ENCODE data around the gene GSTM3.

The GSTM3 gene

DNA sequence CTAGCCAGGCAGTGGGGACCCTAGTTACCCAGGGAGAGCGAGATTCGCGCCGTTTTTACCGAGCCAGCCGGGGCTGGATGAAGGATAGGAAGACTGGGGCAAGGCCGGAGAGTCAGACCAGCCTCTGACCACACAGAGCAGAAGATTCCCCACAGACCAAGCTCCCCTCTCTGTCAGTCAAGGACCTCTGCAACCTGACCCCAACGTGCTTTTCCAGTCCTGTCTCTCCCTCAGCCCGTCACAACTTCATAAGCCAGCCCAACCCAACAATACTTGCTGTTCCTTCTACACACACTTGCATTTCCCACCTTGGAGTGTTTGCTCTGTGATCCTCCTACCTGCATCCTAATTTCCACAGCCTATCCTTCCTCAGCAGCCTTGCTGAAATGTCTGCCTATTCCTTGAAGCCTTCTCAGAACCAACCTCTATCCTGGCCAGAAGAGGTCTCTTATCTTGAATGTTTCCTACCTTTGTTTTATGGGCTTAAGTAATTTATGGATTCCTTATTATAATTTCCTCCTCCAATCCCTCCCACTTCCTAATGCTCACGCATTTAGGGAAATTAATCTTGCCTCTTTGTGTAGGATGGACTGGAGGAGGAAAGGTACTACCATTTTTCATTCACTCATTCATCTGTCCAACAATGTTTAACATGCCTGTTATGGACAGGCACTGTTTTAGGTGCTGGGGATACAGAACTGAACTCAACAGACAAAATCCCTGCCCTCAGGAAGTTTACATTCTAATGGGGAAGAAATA lies at the start of gene GSTM3:
TSS of gene GSTM3 (minus strand) at position 424 of the 759 bp plus-strand sequence. CDS start 751 bp downstream, outside the sequence.
- DNase-seq (ENCODE audit: low read depth) = no peak

DNA sequence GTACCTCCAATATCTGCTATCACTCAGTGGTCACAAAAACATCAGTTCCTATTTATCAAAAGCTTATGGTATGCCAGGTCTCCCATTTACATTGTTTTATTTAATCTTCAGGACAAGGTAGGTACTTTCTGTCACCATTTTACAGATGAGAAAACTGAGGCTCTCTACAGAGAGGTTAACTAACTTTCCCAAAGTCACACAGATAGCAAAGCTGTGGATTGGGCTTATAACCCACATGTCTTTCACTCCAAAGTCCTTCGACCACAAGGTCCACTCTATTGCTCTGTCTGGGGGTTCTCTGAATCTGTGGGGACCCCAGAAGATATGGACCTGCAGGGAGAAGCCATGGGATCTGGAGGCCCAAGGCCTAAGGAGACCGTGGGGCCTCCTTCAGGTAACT lies 49.5 kb upstream of the GSTM3 start:
- no peak for DNase-seq (ENCODE audit: low read depth)

DNA sequence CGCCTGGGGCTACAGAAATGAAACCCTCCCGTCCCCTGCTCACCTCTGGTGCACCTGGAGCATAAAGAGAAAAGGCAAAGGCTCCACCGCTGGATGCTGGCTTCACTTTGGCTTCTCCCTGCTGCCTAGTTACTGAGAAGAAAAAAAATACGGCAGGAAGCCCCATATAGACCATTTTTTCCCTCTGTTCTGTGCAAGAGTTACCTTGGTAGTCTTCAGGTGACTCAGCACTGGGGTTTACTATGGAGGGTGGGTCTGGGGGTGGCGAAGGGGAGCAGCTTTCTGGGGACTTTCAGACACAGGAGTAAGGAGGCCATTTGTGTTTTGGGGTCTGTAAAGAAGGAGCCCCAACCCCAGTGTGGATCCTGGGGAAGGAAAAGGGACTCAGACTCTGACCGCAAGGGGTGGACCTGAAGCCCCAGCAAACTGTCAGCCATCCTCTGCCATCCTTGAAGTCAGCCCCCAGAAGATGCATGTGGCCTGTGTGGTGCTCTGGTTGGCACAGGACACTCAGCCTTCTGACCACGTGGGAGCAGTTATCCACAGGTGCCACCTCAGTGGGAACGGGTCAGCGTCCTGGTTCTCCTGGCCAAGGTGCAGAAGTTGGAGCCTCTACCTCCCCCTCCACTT lies 48.8 kb upstream of the GSTM3 start:
- no peak for DNase-seq (ENCODE audit: low read depth)

DNA sequence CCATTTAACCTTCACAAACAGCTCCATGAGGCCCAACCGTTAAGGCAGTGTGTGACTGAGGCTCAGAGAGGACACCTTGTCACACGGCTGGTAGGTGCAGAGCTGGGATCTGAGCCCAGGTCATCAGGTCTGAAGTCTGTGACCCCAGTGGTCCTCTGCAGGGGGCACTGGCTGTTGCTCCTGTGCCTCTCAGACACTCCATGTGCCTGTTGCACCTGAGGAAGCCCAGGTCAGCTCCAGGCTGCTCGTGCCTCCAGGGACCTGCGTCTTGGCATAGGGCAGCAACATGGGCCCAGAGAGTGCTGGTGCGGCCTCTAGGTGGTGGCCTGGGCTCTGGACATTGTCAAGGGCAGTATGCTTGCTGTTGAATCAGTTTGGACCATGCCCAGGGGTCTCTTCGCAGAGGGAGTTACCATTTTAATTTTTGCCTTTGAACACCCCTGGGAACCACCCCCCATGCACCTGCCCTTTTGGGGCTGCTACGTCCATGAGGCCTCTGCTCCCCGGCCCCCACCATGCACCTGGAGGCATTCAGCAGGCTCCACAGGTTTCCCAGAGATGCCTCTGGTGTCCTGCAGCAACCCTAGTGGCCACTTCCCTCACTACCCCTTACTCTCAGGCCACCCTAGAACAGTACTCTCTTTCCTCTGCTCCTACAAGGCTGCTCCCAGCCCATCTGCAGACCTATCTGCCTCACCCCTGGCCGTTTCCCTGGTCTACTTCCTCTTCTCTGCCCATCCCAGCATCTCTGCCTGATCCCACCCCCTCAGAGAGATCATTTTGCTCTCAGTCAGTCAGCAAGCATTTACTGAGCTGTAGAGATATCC lies 48.1 kb upstream of the GSTM3 start:
- DNase-seq (ENCODE audit: low read depth) = no peak

DNA sequence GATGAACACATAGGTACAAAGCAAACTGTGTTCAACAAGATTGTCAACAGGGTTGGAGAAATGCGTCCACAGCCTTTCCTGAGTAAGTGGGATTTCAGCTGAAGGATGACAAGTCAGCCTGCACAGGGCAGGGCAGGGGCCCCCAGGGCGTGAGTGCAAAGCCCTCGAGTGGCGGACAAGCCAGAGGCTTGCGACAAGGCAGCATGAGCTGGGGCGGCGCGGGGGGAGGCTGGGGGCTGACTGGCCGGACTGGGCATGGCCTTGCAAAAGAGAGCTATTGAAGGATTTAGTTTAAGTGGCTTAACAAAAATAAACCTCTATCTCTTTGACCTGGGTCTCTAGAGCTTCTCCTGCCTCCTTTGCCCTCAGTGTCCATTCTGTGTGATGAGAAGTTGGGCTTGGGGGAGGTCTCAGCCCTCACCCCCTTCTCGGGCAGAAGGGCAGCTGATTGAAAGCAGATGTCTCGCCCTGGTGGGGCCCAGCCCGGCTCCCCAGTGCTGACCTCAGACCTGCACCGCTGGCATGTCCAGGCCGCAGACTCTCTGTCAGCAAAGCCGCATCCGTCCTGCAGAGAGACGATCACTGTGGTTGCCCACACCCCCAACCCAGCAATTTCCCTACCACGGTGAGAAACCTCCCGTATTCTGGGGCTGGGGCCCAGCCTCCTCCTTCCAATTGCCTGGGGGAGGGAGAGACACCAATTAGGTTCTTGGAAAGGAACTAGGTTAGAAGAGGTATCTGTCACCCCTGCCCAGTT lies 47.2 kb upstream of the GSTM3 start:
- DNase-seq (ENCODE audit: low read depth) = no peak

DNA sequence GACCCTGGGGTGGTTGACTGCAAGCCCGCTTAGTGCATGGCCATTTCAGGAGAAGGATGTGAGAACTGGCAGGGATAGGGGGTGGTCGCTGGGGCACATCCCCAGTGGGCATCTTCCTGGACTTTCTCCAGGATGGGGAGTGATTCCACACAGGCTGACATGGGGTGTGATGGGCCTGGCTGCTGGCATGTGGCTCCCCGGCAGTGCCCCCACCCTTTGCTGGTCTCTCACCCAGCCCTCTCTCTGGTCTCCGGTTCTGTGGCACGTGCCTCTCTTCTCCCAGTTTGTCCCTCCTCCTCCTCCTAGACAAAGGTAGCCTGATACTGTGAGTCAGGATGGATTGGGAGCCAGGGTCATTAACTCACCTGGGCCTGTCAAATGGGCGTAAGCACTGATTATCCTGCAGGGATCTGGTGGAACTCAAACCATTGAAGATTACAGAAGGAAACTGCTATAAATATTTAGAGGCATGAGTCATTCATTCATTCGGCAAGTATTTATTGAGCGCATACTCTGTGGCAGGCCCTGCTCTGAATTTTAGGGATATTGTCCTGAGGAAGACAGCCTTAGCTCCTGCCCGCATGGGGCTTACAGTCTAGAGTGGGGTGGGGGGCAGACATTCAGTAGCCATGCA lies 46.5 kb upstream of the GSTM3 start:
- DNase-seq (ENCODE audit: low read depth) = no peak

DNA sequence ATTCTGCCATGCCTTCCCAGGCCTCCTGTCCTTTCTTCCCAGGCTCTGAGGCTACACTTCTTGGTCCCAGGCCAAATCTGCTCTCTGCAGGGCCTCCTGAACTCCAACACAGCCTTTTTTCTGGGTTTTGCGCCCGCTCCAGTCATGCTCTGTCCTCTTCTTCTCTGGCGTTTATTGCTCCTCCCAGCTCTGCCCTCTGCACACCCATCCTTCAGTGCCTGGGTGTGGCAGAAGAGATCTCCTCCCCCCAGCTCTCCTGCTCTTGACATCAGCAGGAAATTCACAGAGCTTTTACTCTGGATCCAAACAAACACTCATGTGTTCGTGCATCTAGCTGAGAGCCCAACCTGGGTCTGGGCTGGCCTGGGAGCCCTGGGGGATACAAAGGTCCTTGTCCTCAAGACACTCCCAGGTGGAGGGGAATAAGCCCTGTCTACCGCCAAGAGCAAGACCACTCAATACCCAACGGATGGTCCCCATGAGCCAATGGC lies 45.7 kb upstream of the GSTM3 start:
- DNase-seq (ENCODE audit: low read depth) = no peak

DNA sequence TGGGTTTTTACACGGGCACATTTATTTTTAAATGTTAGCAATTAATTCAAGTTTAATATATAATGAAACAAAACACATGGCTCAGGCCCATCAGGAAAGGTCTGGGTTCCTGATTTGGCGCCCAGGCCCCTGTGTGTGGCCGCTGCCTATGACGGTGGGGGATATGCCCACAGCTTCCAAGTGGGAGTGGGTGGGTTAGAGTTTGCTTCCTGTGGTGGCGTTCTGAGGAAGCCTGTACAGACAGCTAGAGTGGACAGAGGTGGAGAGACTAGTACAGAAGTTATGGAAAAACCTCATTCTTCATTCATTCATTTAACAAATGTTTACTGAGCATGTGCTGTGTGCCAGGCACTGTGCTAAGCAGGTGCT lies 45.3 kb upstream of the GSTM3 start:
- DNase-seq (ENCODE audit: low read depth) = no peak

DNA sequence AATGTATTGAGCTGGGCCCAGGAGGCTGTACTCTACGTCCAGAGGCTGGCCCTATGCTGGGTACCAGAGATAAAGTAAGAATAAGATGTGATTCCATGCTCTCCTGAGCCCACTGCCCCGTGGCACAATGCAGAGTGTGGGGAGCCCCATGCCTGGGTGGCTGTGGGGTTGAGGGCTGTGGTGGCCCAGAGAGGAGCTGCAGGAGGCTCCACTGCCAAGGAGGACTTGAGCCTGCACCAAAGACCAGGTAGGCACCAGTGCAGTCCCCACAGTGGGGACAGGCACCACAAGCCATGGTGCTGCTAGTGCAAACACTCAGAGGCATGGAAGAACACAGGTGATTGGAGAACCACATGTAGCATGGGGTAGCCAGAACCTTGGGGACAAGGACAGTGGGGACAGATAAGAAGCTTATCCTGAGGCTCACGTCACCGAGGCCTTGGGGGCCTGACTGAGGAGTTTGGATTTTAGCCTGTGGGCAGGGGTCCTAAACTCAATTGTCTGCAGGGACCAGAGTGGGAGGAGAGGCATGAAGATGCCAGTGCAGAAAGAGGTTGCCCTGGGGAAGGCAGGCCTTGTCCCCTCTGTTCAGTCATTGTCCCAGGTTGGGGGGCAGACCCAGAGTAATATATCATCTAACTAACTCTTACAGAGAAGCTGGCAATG lies 44.7 kb upstream of the GSTM3 start:
- DNase-seq (ENCODE audit: low read depth) = no peak

DNA sequence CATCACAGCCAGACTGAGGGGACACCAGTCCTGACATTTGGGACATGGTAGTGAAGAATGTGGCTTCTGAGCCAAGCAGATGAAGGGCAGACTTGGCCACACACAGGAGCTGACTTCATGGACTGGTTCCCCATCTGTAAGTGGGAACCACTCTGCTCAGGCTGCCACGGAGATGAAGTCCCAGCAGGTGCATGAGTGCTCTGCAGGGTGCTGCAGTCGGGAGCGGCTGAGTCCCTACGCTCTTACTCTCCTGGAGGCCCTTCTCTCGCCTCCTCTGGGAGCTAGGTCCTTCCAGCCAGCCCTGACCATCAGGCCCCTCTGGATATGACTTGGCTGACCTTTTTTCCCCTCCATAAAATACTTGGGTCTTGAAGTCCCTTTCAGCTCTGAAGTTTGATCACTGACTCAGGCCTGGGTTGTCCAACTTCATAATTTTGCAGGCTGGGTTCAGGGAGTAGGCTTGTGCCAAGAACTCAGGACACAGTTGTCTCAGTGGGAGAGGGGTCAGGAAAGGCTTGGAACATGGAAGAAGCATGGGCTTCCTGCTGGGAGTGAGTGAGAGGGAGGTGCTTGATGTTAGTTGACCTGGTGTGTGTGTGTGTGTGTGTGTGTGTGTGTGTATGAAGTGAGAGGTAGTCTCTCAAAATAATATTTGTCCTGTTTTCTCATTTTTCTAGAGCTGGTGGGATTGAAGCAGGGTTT lies 43.9 kb upstream of the GSTM3 start:
- DNase-seq (ENCODE audit: low read depth) = no peak

DNA sequence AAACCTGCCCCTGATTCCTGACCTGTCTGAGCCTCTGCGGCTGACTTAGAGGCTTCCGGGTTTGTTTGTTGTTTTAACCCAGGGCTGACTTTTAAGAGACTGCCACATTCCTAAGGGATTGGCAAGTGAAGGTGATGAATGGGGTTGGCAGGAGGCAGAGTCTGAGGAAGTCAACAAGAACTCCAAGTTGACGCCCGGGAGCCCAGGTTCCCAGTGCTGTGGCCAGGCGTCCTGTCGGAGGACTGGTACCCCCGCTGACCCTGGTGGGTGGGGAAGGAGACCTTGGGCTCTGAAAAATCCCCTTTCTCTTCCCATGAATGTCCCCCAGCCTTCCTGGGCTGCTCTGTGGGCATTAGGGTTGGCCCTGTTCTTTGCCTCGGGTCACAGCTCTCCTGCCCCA lies 42.6 kb upstream of the GSTM3 start:
- DNase-seq (ENCODE audit: low read depth) = no peak

DNA sequence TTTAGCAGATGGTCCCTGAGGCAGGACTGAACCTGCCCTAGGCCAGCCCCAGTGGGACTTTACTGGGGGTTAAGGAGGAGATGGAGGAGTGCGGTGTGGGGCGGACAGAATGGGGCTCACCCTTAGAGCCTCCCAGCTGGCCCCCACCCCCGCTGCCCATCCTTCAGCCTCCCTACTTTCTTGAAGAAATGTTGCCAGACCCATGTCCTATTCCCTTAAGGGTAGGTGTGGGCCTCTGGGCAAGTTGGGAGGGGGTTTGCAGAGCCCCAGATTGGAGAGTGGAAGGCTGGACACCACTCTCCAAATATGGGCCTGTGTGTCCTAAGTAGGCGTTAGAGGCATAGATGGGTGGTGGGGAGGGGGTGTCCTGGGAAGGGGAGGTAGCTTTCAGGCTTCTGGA lies 42.1 kb upstream of the GSTM3 start:
- DNase-seq (ENCODE audit: low read depth) = no peak

DNA sequence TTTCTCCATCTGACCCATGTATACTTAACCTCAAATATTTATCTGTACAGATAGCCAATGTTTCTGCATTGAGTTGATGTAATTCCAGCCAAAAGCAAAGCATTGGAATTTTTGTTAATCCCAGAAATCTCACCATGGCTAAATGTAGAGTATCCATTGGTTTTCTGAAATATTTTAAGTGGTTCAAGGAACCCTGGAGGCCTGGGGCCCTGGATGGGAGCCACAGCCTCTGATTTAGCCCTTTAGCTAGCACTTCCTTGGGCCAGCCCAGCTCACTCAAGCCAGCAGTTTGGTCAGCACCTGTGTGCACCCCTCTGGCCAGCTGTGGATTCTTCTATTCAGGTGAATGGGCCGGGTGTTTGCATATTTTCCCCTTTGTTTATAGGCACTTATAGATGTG lies 41.7 kb upstream of the GSTM3 start:
- DNase-seq (ENCODE audit: low read depth) = no peak

DNA sequence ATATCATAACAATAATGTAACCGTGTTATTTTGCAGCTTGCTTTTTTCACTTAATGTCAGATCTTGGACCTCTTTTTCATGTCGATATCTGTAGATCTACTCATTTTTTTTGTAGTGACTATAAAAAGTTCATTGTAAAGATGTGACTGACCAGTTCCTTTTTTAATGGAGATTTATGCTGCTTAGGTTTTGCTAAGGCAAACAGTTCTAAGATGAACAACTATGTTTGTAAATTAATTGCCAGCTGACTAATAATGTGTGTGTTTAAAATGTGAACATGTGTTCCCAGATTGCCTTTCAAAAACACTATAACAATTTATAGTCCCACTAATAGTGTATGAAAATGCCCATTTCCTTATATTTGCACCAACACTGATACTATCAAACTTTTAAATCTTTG lies 41.0 kb upstream of the GSTM3 start:
- no peak for DNase-seq (ENCODE audit: low read depth)

DNA sequence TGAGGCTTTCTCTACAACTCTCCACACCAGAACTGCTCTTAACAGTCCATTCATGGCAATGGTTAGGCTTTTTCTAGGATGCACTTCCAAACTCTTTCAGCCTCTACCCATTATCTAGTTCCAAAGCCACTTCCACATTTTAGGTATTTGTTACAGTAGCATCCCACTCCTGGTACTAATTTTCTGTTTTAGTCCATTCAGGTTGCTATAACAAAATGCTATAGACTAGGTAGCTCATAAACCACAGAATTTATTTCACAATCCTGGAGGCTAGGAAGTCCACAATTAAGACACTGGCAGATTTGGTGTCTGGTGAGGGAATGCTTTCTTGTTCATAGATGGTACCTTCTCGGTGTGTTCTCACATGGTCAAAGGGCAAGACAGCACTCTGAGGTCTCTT lies 40.1 kb upstream of the GSTM3 start:
- no peak for DNase-seq (ENCODE audit: low read depth)

DNA sequence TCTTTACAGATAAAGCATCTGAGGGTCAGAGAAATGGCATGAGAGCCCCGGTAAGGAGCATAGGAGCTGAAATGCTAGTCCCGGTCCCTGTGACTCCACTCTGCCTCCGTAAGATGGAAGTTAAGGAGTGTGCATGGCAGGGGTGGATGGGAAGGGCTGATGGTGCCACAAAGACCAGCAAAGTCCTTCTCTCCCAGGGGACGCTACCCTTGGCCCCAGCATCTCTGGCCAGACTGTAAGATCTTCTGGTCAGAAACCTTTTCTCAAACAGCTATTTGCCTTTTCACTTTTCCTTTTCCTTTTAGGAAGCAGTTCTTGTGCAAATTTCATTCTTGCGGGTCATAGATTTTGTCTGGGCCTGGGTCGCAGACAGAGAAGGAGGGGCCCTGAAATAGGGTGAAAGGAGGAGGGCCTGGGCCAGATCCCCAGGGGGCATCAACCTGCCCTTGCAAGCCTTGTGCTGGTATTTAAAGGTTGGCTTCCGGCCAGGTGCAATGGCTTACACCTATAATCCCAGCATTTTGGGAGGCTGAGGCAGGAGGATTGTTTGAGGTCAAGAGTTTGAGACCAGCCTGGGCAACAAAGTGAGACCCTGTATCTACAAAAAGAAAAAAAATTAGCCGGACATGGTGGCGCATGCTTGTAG lies 37.3 kb upstream of the GSTM3 start:
- no peak for DNase-seq (ENCODE audit: low read depth)

DNA sequence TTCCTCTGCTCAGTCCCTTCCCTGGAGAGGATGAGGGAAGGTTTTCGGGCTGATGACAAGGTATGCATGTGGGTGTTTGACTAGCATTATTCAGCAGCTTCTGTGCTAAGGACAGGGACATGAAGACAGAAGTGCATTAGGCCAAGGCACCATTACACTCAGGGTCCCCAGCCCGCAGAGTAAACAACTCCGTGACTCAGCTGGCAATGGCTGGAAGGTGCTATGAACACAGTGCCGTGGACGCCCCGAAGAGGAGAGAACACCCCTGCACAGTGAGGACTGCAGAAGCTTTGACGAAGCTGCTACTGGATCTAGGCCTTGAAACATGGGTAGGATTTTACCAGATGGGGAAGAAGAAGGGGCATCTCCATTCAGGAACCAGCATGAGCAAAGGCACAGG lies 36.6 kb upstream of the GSTM3 start:
- DNase-seq (ENCODE audit: low read depth) = no peak

DNA sequence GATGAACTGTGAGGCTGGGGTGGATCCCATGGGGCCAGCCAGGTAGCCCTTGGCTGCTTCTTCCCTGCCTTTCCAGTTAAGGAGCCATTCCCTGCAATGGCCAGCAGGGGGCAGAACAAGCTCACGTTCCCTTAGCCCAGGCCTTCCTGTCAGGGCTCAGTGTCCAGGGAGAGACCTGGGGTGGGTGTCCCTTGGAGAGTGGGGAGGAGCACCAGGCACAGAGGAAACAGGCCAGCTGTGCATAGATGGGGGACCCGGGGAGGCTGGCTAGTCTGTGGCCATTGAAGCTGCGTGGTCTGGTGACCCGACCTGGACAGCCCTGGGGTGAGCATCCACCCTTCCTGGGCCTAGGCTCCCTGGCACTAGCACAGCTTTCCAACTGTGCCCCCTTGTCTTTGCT lies 36.1 kb upstream of the GSTM3 start:
- DNase-seq (ENCODE audit: low read depth) = peak; percentile 73

DNA sequence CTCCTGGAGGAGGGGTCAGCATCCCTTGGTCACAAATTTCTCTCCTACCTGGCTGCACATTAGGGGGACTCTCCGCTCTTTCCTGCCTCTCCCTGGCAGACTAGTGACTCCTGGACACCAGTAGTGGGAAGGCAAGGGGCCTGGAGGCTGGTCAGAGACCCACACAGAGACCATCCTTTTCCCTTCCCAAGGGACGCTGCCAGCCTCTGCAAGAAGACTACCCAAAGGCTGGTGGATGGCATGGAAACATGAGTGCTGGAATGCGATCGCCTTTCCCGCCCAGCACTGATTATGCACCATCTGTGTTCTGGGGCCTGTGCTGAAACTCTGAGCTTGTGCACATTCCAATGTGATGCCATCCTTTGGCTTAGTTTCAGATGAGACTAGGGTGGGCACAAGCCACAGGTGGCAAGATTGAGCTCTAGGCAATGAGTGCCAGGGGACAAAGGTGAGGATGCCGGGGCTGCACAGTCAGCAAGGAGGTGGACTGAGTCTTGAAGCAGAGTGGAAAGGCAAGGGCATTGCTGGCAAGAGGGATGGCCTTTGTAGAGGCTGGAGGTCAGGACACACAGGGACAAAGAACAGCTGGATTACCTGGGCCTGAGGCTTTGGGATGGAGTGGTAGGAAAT lies 35.5 kb upstream of the GSTM3 start:
- DNase-seq (ENCODE audit: low read depth) = no peak

DNA sequence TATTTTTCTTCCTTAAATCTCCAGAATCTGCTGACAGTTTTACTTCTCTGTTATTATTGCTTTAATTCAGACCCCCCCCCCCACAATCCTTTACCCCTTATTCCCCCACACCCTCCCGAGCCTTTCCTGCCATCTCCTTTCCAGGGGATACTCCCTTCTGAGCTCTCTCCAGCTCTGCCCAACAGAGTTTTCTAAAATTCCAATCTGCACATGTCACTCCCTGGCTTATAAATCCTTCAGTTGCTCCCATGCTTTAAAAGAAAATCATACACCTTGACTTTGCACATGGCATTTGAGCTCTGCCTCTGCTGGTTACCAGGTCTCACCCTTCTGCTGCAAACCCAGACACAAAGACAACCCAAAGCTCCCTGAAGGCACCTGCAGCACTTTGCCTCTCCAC lies 34.6 kb upstream of the GSTM3 start:
- no peak for DNase-seq (ENCODE audit: low read depth)
